ENCODE data around the gene CCDC158. TPM values are rescaled to one million over a fixed set of nuclear protein-coding genes. Genes with fewer than 3 reads are reported as not detected.

The CCDC158 gene
- total RNA-seq, 1 donor from 2014 or later = not detected

DNA sequence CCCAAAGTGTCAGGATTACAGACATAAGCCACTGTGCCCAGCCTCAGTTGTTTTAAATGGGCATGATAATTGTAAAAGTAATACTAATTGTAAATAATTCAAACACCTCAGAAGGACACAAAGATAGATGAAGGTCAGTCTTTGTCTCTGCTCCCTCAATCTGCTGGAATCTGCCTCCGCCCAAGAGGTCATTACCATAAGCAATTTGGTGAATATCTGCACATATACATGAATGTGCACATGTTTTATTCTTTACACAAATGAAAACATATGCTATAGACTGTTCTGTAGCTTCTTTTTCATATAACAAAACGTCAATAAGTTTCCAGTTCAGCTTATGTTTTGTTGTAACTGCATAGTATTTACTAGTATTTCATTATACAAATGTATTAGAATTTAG lies 107.4 kb downstream of the CCDC158 start:
- peaks cover 32% of the 10 kb centered on the region for H3K9me3 Mint-ChIP-seq (ENCODE audit: low read depth)
- no peak for DNase-seq (ENCODE audit: low spot score)
- TF ChIP-seq, protein P1, sequence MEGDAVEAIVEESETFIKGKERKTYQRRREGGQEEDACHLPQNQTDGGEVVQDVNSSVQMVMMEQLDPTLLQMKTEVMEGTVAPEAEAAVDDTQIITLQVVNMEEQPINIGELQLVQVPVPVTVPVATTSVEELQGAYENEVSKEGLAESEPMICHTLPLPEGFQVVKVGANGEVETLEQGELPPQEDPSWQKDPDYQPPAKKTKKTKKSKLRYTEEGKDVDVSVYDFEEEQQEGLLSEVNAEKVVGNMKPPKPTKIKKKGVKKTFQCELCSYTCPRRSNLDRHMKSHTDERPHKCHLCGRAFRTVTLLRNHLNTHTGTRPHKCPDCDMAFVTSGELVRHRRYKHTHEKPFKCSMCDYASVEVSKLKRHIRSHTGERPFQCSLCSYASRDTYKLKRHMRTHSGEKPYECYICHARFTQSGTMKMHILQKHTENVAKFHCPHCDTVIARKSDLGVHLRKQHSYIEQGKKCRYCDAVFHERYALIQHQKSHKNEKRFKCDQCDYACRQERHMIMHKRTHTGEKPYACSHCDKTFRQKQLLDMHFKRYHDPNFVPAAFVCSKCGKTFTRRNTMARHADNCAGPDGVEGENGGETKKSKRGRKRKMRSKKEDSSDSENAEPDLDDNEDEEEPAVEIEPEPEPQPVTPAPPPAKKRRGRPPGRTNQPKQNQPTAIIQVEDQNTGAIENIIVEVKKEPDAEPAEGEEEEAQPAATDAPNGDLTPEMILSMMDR (IDR thresholded peaks at IDR 0.05) = no peak
- peaks cover 8% of the 10 kb centered on the region for H3K4me1 Mint-ChIP-seq (ENCODE audit: low read depth)
- H3K4me3 Mint-ChIP-seq (ENCODE audit: unreplicated experiment) = no peak overlapping the region
- H3K27ac Mint-ChIP-seq (ENCODE audit: unreplicated experiment) = no peak overlapping the region
- no peaks in the 10 kb centered on the region for H3K27me3 Mint-ChIP-seq (ENCODE audit: low read depth)
- peaks cover 24% of the 10 kb centered on the region for H3K36me3 Mint-ChIP-seq (ENCODE audit: low read depth)

DNA sequence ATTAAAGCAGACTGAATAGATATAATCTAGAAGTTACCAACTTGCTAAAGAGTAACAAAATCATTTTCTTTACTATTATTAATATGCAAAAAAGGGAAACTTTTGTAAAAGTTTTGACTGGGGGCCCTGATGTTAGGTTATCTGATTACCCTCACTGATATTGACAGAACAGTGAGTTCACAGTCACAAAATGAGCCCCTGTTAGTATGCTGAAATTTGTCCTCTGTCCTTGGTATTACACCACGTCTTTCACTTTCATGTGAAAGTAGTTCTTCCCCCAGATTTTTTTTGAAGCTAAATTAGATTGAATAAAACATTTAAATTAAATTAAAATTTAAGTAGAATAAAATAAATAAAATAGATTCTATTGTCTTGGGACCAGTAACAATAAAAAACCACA lies 108.5 kb downstream of the CCDC158 start:
- Mint-ChIP-seq H3K27me3 (ENCODE audit: low read depth) (no peaks in the 10 kb centered on the region), H3K27ac (ENCODE audit: unreplicated experiment) (no peak overlapping the region), H3K9me3 (ENCODE audit: low read depth) (peaks cover 22% of the 10 kb centered on the region), H3K36me3 (ENCODE audit: low read depth) (peaks cover 24% of the 10 kb centered on the region), H3K4me3 (ENCODE audit: unreplicated experiment) (no peak overlapping the region), H3K4me1 (ENCODE audit: low read depth) (peaks cover 19% of the 10 kb centered on the region)
- TF ChIP-seq, protein P1 (IDR thresholded peaks at IDR 0.05) = no peak
- no peak for DNase-seq (ENCODE audit: low spot score)

DNA sequence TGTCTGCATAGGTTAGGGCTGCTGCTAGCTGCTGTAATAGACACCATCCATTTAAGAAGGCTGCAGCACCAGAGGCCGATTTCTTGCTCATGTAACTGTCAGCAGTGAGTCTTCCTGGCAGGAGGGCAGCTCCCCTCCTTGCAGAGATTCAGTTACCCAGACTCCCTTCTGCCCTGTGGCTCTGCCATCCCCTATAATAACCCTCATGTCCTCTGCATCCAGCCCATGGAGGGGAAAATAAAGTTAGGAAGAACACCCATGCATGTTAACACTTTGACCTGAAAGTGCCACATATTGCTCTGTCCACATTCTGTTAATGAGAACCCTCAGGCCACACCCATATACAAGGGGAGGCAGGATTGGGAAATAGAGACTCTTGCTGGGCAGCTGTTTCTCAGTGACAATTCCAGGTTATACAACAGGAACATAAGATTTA lies 109.0 kb downstream of the CCDC158 start:
- Mint-ChIP-seq H3K27ac (ENCODE audit: unreplicated experiment) (no peak overlapping the region), H3K4me3 (ENCODE audit: unreplicated experiment) (no peak overlapping the region), H3K4me1 (ENCODE audit: low read depth) (peaks cover 22% of the 10 kb centered on the region), H3K36me3 (ENCODE audit: low read depth) (peaks cover 22% of the 10 kb centered on the region), H3K27me3 (ENCODE audit: low read depth) (no peaks in the 10 kb centered on the region), H3K9me3 (ENCODE audit: low read depth) (peaks cover 17% of the 10 kb centered on the region)
- TF ChIP-seq, protein P1 (IDR thresholded peaks at IDR 0.05) = no peak
- no peak for DNase-seq (ENCODE audit: low spot score)

DNA sequence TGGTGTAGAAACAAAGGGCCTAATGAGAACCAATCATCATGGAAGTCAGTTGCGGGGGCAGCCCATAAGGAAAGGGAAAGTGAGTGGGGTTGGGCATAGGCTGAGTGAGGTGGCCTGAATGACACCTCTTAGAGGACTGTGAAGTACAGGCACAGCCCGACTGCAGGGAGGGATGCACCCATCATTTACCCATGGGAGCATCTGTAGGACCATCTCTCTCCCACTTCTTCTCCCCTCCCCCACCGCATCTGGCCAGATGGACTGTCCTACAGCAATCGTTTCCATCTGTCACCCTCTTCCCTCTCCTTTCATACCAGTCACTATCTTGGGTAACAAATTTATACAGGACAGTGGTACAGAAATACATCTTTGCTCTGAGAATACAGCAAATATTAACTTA lies 110.3 kb downstream of the CCDC158 start:
- TF ChIP-seq, protein P1 (IDR thresholded peaks at IDR 0.05) = no peak
- no peak for DNase-seq (ENCODE audit: low spot score)
- no peak overlapping the region for H3K27ac Mint-ChIP-seq (ENCODE audit: unreplicated experiment)
- peaks cover 4% of the 10 kb centered on the region for H3K9me3 Mint-ChIP-seq (ENCODE audit: low read depth)
- peaks cover 24% of the 10 kb centered on the region for H3K4me1 Mint-ChIP-seq (ENCODE audit: low read depth)
- no peaks in the 10 kb centered on the region for H3K27me3 Mint-ChIP-seq (ENCODE audit: low read depth)
- H3K36me3 Mint-ChIP-seq (ENCODE audit: low read depth) = peaks cover 14% of the 10 kb centered on the region
- no peak overlapping the region for H3K4me3 Mint-ChIP-seq (ENCODE audit: unreplicated experiment)

DNA sequence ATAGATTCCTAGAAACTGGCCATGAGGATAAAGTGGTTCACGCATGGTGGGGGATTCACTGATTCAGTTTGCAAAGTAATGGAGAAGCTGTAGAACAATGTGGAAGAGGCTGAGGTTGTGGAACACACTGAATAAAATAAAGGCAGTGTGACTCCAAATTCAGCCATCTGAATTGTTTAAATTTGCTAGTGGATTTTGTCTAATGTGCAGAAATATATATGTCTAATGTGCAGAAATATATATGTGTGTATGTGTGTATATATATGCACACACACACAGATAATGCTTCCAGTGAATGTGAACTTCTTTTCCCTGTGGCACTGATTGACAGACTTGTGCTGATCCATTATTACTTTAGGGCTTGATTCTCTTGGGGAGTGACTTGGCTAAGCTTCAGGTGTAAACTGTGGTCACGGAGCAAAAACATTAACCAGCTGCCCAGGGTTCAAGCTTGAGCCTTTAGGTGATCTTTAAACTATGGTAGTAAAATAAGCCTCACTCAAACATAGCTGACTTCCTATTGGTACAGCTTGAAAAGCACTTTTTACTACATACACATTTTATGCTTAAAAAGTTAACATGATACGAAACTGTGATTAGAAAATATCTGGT lies 110.9 kb downstream of the CCDC158 start:
- Mint-ChIP-seq H3K27ac (ENCODE audit: unreplicated experiment) (no peak overlapping the region), H3K27me3 (ENCODE audit: low read depth) (no peaks in the 10 kb centered on the region), H3K4me1 (ENCODE audit: low read depth) (peaks cover 30% of the 10 kb centered on the region), H3K9me3 (ENCODE audit: low read depth) (no peaks in the 10 kb centered on the region), H3K4me3 (ENCODE audit: unreplicated experiment) (no peak overlapping the region), H3K36me3 (ENCODE audit: low read depth) (peaks cover 14% of the 10 kb centered on the region)
- no peak for DNase-seq (ENCODE audit: low spot score)
- TF ChIP-seq, protein P1 (IDR thresholded peaks at IDR 0.05) = no peak

All from chondrocyte (in vitro differentiated cells).